ENCODE measurements around the gene LRCH3.
"Not testable (repeated sequence)": the region's sequence is repeated elsewhere in the genome, so short reads cannot be mapped to it uniquely, and the experiment has no call there.

The LRCH3 gene

DNA sequence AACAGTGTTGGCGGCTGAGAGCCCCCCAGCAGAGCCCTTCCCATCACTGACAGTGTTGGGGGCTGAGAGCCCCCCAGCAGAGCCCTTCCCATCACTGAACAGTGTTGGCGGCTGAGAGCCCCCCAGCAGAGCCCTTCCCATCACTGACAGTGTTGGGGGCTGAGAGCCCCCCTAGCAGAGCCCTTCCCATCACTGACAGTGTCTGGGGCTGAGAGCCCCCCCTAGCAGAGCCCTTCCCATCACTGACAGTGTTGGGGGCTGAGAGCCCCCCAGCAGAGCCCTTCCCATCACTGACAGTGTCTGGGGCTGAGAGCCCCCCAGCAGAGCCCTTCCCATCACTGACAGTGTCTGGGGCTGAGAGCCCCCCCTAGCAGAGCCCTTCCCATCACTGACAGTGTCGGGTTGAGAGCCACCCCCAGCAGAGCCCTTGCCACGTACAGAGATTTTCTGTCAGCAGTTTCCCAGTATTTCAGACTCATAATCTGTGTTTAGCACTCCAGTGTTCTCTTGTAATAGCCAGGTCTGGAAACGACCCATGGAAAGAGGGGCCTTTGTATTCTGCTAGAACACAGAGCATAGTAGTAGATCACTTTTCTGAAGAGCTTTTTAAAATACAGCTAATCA is 96.5 kb downstream of the LRCH3 start:
- DNase-seq, result not testable (repeated sequence)

GRCh38 chr3:197888511-197888910 is 97.5 kb downstream of the LRCH3 start:
- DNase-seq, result no peak

- no peak for DNase-seq
Measured at GRCh38 chr3:197889204-197889930, 98.3 kb downstream of the LRCH3 start.

DNA sequence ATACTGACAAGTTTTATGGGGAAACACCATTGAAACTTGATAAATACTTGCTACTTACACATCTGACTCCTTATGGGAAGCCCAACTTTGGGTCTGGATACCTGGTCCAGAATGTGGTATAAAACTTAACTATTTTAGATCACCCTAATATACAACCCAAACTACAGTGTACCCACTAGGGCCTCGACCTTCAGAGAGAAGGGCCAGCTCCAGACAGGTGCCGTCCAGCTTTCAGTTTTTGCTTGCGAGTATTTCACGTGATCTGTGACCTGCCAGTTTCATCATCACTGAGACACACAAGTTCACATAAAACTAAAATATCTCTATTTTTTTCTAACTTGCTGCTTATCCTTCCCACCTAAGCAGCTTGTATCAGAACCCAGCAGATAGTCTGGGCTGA is 99.6 kb downstream of the LRCH3 start:
- DNase-seq, result no peak

GRCh38 chr3:197892162-197892561 is 101.1 kb downstream of the LRCH3 start:
- DNase-seq, result no peak

DNA sequence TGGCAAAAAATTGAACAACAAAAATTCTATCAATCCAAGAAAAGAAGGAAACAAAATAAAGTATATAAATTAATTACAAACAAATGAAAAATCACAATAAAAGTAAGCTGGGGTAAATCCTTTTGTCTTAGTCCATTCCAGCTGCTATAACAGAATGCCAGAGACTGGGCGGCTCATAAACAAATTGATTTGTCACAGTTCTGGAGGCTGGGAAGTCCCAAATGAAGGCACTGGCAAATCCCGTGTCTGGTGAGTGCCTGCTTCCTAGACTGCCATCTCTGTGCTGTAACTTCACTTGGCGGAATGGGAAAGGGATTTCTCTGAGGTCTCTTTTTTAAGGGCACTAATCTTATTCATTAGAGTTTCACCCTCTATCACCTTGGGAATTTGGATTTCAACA is 105.4 kb downstream of the LRCH3 start:
- no peak for DNase-seq

DNA sequence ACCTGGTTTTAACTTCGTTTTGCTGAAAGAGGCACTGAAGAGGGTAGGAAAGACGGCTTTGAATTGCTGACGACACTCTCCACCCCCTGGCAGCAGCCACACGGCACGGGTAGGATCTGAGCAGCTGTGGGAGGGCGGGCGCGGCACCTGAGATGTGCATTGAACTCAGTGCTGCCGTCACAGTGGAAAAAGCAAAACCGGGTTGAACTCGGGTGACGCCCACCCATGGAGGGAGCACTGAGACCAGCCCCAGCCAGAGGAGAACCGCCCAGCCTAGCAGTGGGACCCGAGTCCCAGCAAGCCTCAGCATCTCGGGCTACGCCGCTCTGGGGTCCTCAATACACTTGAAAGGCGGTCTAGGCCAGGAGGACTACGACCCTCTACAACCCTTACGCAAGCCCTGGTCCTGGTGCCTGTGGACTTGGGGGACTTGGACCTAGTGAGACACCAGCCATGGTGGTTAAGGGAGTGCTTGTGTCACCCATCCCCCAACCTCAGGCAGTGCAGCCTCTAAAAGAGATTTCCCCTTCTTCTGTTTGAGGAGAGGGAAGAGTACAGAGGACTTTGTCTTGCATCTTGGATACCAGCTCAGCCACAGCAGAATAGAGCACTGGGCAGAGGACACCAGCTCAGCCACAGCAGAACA is 108.9 kb downstream of the LRCH3 start:
- no peak for DNase-seq

- DNase-seq, result no peak
Measured at GRCh38 chr3:197901626-197902025, 110.6 kb downstream of the LRCH3 start.

DNA sequence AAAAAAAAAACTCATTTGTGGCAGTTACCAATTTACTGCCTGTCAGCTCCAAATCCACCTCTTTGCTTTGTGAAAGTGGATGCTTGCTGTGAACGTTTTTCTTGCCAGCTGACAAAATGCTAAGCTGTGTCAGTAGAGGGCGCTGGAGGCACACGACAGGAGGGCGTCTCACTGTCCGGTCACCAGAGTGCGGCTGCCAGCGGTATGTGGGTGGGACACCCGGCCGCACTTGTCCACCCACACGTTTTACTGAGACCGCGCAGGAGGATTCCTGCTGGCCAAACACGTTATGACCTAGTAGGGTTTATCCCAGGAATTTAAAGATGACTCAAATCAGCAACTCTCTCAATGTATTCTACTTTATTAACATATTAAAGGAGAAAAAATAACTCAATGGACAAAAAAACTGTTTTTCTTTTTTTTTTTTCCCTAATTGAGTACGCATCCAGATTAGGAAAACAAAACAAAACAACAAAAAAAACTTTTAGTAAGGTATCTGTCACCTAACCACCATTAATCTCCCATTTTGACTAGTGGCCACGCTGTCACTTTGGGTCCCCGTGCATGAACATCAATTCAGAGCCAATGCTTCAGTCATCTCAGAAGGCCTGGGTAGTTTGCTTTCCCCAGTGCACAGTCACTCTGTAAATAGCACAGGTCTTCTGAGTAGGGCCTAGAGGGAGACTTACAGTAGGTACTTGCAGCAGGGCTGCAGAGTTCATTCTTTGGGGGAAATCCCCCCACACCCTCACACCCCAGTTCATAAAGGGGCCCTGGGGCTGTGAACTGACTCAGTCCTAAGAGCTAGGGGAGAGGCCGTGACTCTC is 115.2 kb downstream of the LRCH3 start:
- peak; percentile 4 to 70 (median 58) for DNase-seq

DNA sequence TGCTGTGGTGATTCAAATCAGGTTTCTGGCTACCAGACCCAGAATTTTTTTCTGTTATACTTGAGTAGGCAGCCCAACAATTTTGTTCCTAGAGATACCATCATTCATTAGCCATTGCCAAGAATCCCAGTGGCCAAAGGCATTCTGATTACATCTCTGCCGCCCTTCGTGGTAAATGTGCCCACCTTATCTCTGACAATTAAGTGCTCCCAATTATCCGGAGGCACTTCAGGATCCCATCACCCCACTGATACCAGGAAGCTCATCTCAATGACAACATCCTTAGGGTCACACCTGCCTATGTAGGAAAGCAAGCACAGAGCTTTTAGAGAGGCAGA is 115.8 kb downstream of the LRCH3 start:
- DNase-seq, result no peak

- DNase-seq, result no peak
Measured at GRCh38 chr3:197907196-197907595, 116.1 kb downstream of the LRCH3 start.

DNA sequence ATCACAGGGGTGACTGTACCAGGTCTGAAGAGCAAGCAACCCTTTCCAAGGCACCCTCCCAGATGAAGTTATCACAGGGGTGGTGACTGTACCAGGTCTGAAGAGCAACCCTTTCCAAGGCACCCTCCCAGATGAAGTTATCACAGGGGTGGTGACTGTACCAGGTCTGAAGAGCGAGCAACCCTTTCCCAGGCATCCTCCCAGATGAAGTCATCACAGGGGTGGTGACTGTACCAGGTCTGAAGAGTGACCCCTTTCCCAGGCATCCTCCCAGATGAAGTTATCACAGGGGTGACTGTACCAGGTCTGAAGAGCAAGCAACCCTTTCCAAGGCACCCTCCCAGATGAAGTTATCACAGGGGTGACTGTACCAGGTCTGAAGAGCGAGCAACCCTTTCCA is 117.5 kb downstream of the LRCH3 start:
- DNase-seq, result not testable (repeated sequence)

DNA sequence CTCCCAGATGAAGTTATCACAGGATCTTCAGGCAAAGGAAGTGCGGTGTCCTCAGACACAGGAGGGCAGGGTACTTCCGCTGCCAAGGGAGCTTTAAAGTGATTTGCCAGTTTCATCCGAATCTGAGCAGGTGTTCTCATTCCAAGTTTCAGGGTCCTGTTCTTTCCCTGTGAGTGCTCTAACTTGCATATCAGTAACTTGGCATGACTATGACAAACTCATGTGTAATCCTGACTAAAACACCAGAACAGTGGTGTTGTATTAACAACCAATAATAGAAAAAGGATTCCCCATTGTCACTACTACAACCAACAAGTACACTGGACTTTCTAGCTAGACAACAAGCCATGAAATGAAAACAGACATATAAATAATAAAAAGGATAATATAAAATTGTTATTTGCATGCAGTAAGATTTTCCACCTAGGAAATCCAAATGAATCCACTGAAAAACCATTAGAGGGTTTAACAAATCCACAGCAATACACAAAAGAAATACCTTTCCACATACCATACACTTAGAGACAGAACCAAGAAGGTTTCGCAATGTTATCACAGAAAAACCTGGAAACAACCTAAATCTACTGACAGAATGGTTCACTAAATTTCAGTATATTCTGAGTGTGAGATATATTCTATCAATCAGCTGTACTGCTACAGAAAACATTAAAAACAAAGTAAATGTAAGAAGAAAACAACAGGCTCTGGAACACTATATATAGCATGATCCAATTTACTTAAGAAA is 118.1 kb downstream of the LRCH3 start:
- no peak for DNase-seq

- DNase-seq, result no peak
Measured at GRCh38 chr3:197912741-197913476, 121.9 kb downstream of the LRCH3 start.

- no peak for DNase-seq
Measured at GRCh38 chr3:197913641-197914380, 122.8 kb downstream of the LRCH3 start.

GRCh38 chr3:197921429-197922275 is 130.6 kb downstream of the LRCH3 start:
- not testable (repeated sequence) for DNase-seq

DNA sequence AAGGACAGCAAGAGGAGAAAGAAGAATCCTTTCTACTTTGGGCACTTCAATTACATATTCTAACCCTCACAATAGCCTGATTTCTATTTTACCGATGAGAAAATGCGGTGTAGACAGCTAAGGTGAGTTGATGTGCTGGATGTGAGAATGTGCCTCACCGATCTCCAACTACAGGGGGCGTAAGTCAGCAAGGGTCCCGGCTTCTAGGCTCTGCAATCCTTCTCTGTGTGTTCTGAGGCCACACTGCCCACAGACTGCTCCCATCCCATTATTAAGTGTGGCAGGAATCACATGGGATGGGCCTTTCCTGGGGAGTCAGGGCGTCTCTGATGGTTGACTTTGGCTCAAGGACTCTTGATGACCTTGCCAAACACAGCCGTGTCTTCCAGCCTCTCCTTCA is 135.4 kb downstream of the LRCH3 start:
- DNase-seq, result no peak

- DNase-seq, result not testable (repeated sequence)
Measured at GRCh38 chr3:197927578-197927977, 136.5 kb downstream of the LRCH3 start.

- DNase-seq, result no peak
Measured at GRCh38 chr3:197936819-197937384, 145.8 kb downstream of the LRCH3 start.

Measured in C1 segment of cervical spinal cord (tissue), 14 donors.